ENCODE measurements around the gene UQCRC2. TPM values are rescaled to one million over a fixed set of nuclear protein-coding genes. Genes with fewer than 3 reads are reported as not detected.

The UQCRC2 gene
- total and polyA plus RNA-seq, 2 donors (not counting 1 experiment from before 2014, with no cell fraction given): 84.3 to 150 TPM

- Histone ChIP-seq H3K79me2 (ENCODE audit: control insufficient read depth, insufficient read depth, low read length) (peaks cover 43% of the 10 kb centered on the region), H3K27ac (ENCODE audit: low read length in 2 of 2) (no peak overlapping the region), H3K9me3 (ENCODE audit: control extremely low read depth in 1 of 3, control insufficient read depth in 2 of 3, insufficient read depth in 1 of 3, low read length in 2 of 3) (no peaks in the 10 kb centered on the region), H3K4me2 (replicated peaks; ENCODE audit: low read depth, low read length, poor library complexity, severe bottlenecking) (no peak overlapping the region), H3K36me3 (replicated peaks in 1 of 2; ENCODE audit: control extremely low read depth in 1 of 2, control insufficient read depth in 1 of 2, extremely low read depth in 1 of 2, insufficient read depth in 2 of 2, low read length in 1 of 2) (peaks cover 0 to 2% of the 10 kb centered on the region in 2 experiments), H3K4me1 (ENCODE audit: control insufficient read depth in 2 of 2, insufficient read depth in 2 of 2, low read length in 2 of 2) (peaks cover 10 to 15% of the 10 kb centered on the region in 2 donors), H3K27me3 (replicated peaks in 1 of 4; ENCODE audit: control extremely low read depth in 1 of 4, control insufficient read depth in 3 of 4, insufficient read depth in 4 of 4, low read length in 3 of 4) (no peaks in the 10 kb centered on the region), H4K20me1 (ENCODE audit: control insufficient read depth, insufficient read depth, low read length, poor library complexity, severe bottlenecking) (peaks cover 11% of the 10 kb centered on the region), H3K4me3 (ENCODE audit: control extremely low read depth in 1 of 5, extremely low read depth in 1 of 5, insufficient read depth in 1 of 5, low read depth in 2 of 5, low read length in 4 of 5) (no peak overlapping the region), H3K9ac (ENCODE audit: low read length) (no peak overlapping the region), H2AFZ (ENCODE audit: insufficient read depth, low read depth, low read length, poor library complexity, severe bottlenecking) (no peak overlapping the region)
- Mint-ChIP-seq H3K9me3 (ENCODE audit: insufficient read depth) (no peaks in the 10 kb centered on the region), H3K4me1 (peaks cover 43% of the 10 kb centered on the region), H3K27me3 (no peaks in the 10 kb centered on the region), H3K4me3 (no peak overlapping the region), H3K27ac (no peak overlapping the region)
- DNase-seq (no peak), ATAC-seq (ENCODE audit: low read depth) (no peak)
- WGBS (ENCODE audit: insufficient coverage): 100% methylated on average over 4 of the region's 6 CpGs
- CTCF ChIA-PET: interaction anchor here (0.6 to 1.2 kb wide), 3 partner anchors 20 to 1141 kb away, joined by 3 to 5 read pairs (median 3); no protein-coding TSS in a partner anchor
- POLR2A ChIA-PET: no interaction called here
- TF ChIP-seq CTCF (IDR thresholded peaks at IDR 0.05) (no peak), EZH2 (IDR thresholded peaks at IDR 0.05; ENCODE audit: borderline replicate concordance, insufficient read depth, low read depth, low read length, poor library complexity, severe bottlenecking) (no peak)
- intact Hi-C loops (cut with micrococcal nuclease): loop anchor here (5.0 kb wide), 1 partner anchor 47 kb away; no protein-coding TSS in a partner anchor
Observed at GRCh38 chr16:22030087-22030812, 77.1 kb downstream of the UQCRC2 start.

- no peak overlapping the region for H3K4me3 Mint-ChIP-seq
- no peak overlapping the region for H3K27ac Mint-ChIP-seq
- intact Hi-C loops (cut with micrococcal nuclease): loop anchor here (5.0 kb wide), 1 partner anchor 46 kb away; no protein-coding TSS in a partner anchor
- H3K27me3 Mint-ChIP-seq: no peaks in the 10 kb centered on the region
- peaks cover 37% of the 10 kb centered on the region for H3K4me1 Mint-ChIP-seq
- Histone ChIP-seq H4K20me1 (ENCODE audit: control insufficient read depth, insufficient read depth, low read length, poor library complexity, severe bottlenecking) (peaks cover 8% of the 10 kb centered on the region), H3K27ac (ENCODE audit: low read length in 2 of 2) (no peak overlapping the region), H3K36me3 (replicated peaks in 1 of 2; ENCODE audit: control extremely low read depth in 1 of 2, control insufficient read depth in 1 of 2, extremely low read depth in 1 of 2, insufficient read depth in 2 of 2, low read length in 1 of 2) (peaks cover 0 to 2% of the 10 kb centered on the region in 2 experiments), H3K9me3 (ENCODE audit: control extremely low read depth in 1 of 3, control insufficient read depth in 2 of 3, insufficient read depth in 1 of 3, low read length in 2 of 3) (no peaks in the 10 kb centered on the region), H3K9ac (ENCODE audit: low read length) (no peak overlapping the region), H2AFZ (ENCODE audit: insufficient read depth, low read depth, low read length, poor library complexity, severe bottlenecking) (no peak overlapping the region), H3K79me2 (ENCODE audit: control insufficient read depth, insufficient read depth, low read length) (peaks cover 35% of the 10 kb centered on the region), H3K4me3 (ENCODE audit: control extremely low read depth in 1 of 5, extremely low read depth in 1 of 5, insufficient read depth in 1 of 5, low read depth in 2 of 5, low read length in 4 of 5) (no peak overlapping the region), H3K4me1 (ENCODE audit: control insufficient read depth in 2 of 2, insufficient read depth in 2 of 2, low read length in 2 of 2) (peaks cover 10 to 17% of the 10 kb centered on the region in 2 donors), H3K4me2 (replicated peaks; ENCODE audit: low read depth, low read length, poor library complexity, severe bottlenecking) (no peak overlapping the region), H3K27me3 (replicated peaks in 1 of 4; ENCODE audit: control extremely low read depth in 1 of 4, control insufficient read depth in 3 of 4, insufficient read depth in 4 of 4, low read length in 3 of 4) (no peaks in the 10 kb centered on the region)
- TF ChIP-seq CTCF (IDR thresholded peaks at IDR 0.05): no peak
- TF ChIP-seq EZH2 (IDR thresholded peaks at IDR 0.05; ENCODE audit: borderline replicate concordance, insufficient read depth, low read depth, low read length, poor library complexity, severe bottlenecking): no peak
- no peaks in the 10 kb centered on the region for H3K9me3 Mint-ChIP-seq (ENCODE audit: insufficient read depth)
- POLR2A ChIA-PET: no interaction called here
- DNase-seq (no peak), ATAC-seq (ENCODE audit: low read depth) (no peak)
- CTCF ChIA-PET: interaction anchor here (0.8 kb wide), 1 partner anchor 29 kb away, joined by 5 read pairs; no protein-coding TSS in a partner anchor
- WGBS (ENCODE audit: insufficient coverage): no CpG with 5 or more reads among the region's 2 CpGs
Observed at GRCh38 chr16:22031483-22032083, 78.4 kb downstream of the UQCRC2 start.
